Gastroesophageal sphincter (tissue), 3 donors: Measurements from ENCODE around the gene PRKG1.

Experiments used
- CTCF ChIP-seq, 4 experiments: fragments of 200-600 bp in 2 of 4; fragments of 450-650 bp in 2 of 4; sonication (generic) in 1 of 4; IDR thresholded peaks; one replicate each; pipeline ENCODE4 v1.5.1; 2017 to 2019; ENCODE audit warnings: antibody characterized with exemption in 4 of 4, mild to moderate bottlenecking in 2 of 4, moderate library complexity in 2 of 4
- EP300 ChIP-seq: sonication (generic); formaldehyde crosslinking; IDR thresholded peaks from one replicate; pipeline ENCODE4 v1.6.1; 2017; ENCODE audit warnings: antibody characterized with exemption, mild to moderate bottlenecking
- POLR2AphosphoS5 ChIP-seq: sonication (generic); formaldehyde crosslinking; IDR thresholded peaks from one replicate; pipeline ENCODE4 v1.6.1; 2017; ENCODE audit warnings: antibody characterized with exemption

GRCh38 chr10:52074505-52075026, 1000.3 kb downstream of the PRKG1 start:
- TF ChIP-seq CTCF (IDR thresholded peaks at IDR 0.05) (no peak), EP300 (no peak), POLR2AphosphoS5 (no peak)
